ENCODE results near the gene OSBP2. TPM values are rescaled to one million over a fixed set of nuclear protein-coding genes. Genes with fewer than 3 reads are reported as not detected.

Gene OSBP2
- total RNA-seq, 4 donors from 2014 or later, result 0.66 to 2.4 (median 1.6) TPM

GRCh38 chr22:30857791-30858190 lies 163.1 kb downstream of the OSBP2 start:
- no peaks in the 10 kb centered on the region for H3K27me3 ChIP-seq
- peaks cover 0 to 16% (median 0%) of the 10 kb centered on the region in 4 donors for H3K9me3 ChIP-seq
- no peak overlapping the region for H3K27ac ChIP-seq
- H3K36me3 ChIP-seq, result no peaks in the 10 kb centered on the region
- WGBS, 2 donors, result 87 to 92% methylated on average over 11 to 13 of the region's 13 CpGs
- H3K4me3 ChIP-seq, result no peak overlapping the region
- no peak for DNase-seq (ENCODE audit: low spot score in 2 of 2)
- no peaks in the 10 kb centered on the region for H3K4me1 ChIP-seq
- TF ChIP-seq POLR2A (IDR thresholded peaks at IDR 0.05) (no peak), EP300 (IDR thresholded peaks at IDR 0.05) (no peak)

- H3K4me3 ChIP-seq, result no peak overlapping the region
- no peak for DNase-seq (ENCODE audit: low spot score in 2 of 2)
- peaks cover 0 to 5% (median 0%) of the 10 kb centered on the region in 4 donors for H3K9me3 ChIP-seq
- H3K27ac ChIP-seq, result no peak overlapping the region
- no peaks in the 10 kb centered on the region for H3K4me1 ChIP-seq
- 92 to 93% methylated on average over 18 of the region's 18 CpGs for WGBS, 2 donors
- TF ChIP-seq POLR2A (IDR thresholded peaks at IDR 0.05) (no peak), EP300 (IDR thresholded peaks at IDR 0.05) (no peak), CTCF (IDR thresholded peaks at IDR 0.05) (no peak)
- H3K36me3 ChIP-seq, result no peaks in the 10 kb centered on the region
- H3K27me3 ChIP-seq, result no peaks in the 10 kb centered on the region
These were observed 164.5 kb downstream of the OSBP2 start for GRCh38 chr22:30858976-30859713.

- 81 to 84% methylated on average over 7 of the region's 7 CpGs for WGBS, 2 donors
- Histone ChIP-seq H3K4me1 (no peaks in the 10 kb centered on the region), H3K9me3 (peaks cover 0 to 2% (median 0%) of the 10 kb centered on the region in 4 donors), H3K27me3 (no peaks in the 10 kb centered on the region), H3K4me3 (no peak overlapping the region), H3K36me3 (no peaks in the 10 kb centered on the region), H3K27ac (no peak overlapping the region)
- no peak for TF ChIP-seq POLR2A (IDR thresholded peaks at IDR 0.05)
- no peak for TF ChIP-seq EP300 (IDR thresholded peaks at IDR 0.05)
- TF ChIP-seq CTCF (IDR thresholded peaks at IDR 0.05), result no peak
- DNase-seq (ENCODE audit: low spot score in 2 of 2), result no peak
These were observed 165.0 kb downstream of the OSBP2 start for GRCh38 chr22:30859714-30860095.

GRCh38 chr22:30860176-30861105 lies 165.8 kb downstream of the OSBP2 start:
- Histone ChIP-seq H3K4me1 (no peaks in the 10 kb centered on the region), H3K9me3 (no peaks in the 10 kb centered on the region), H3K4me3 (no peak overlapping the region), H3K36me3 (no peaks in the 10 kb centered on the region), H3K27ac (no peak overlapping the region), H3K27me3 (no peaks in the 10 kb centered on the region)
- TF ChIP-seq CTCF (IDR thresholded peaks at IDR 0.05) (no peak), EP300 (IDR thresholded peaks at IDR 0.05) (no peak), POLR2A (IDR thresholded peaks at IDR 0.05) (no peak)
- WGBS, 2 donors, result 77 to 79% methylated on average over 9 to 10 of the region's 12 CpGs
- DNase-seq (ENCODE audit: low spot score in 2 of 2), result no peak

GRCh38 chr22:30861131-30861530 lies 166.5 kb downstream of the OSBP2 start:
- TF ChIP-seq CTCF (IDR thresholded peaks at IDR 0.05) (no peak), EP300 (IDR thresholded peaks at IDR 0.05) (no peak), POLR2A (IDR thresholded peaks at IDR 0.05) (no peak)
- Histone ChIP-seq H3K27me3 (no peaks in the 10 kb centered on the region), H3K36me3 (no peaks in the 10 kb centered on the region), H3K4me1 (no peaks in the 10 kb centered on the region), H3K27ac (no peak overlapping the region), H3K4me3 (no peak overlapping the region), H3K9me3 (no peaks in the 10 kb centered on the region)
- peak in 1 of 2 donors; percentile 3 for DNase-seq (ENCODE audit: low spot score in 2 of 2)
- 82 to 83% methylated on average over 9 of the region's 9 CpGs for WGBS, 2 donors

Data from tibial nerve (tissue), 4 donors.